ENCODE data around the gene COQ2.
"Not testable (repeated sequence)": the region's sequence is repeated elsewhere in the genome, so short reads cannot be mapped to it uniquely, and the experiment has no call there.

The COQ2 gene

GRCh38 chr4:83252782-83253405 lies 31.7 kb downstream of the COQ2 start:
- in situ Hi-C loops (cut with MboI; ENCODE audit: low sequenced_read_pairs) = loop anchor here (25.0 kb wide), 1 partner anchor 141 kb away; the partner anchor contains the start of gene PLAC8

GRCh38 chr4:83251447-83251830 lies 33.2 kb downstream of the COQ2 start:
- in situ Hi-C loops (cut with MboI; ENCODE audit: low sequenced_read_pairs) = loop anchor here (25.0 kb wide), 1 partner anchor 139 kb away; the partner anchor contains the start of gene PLAC8

- in situ Hi-C loops (cut with MboI; ENCODE audit: low sequenced_read_pairs) = loop anchor here (25.0 kb wide), 1 partner anchor 139 kb away; the partner anchor contains the start of gene PLAC8
These were observed 33.7 kb downstream of the COQ2 start for GRCh38 chr4:83250687-83251446.

GRCh38 chr4:83248486-83248885 lies 36.1 kb downstream of the COQ2 start:
- in situ Hi-C loops (cut with MboI; ENCODE audit: low sequenced_read_pairs) = no loop called here

- in situ Hi-C loops (cut with MboI; ENCODE audit: low sequenced_read_pairs) = no loop called here
These were observed 36.9 kb downstream of the COQ2 start for GRCh38 chr4:83247415-83248357.

GRCh38 chr4:83241132-83241531 lies 43.5 kb downstream of the COQ2 start:
- in situ Hi-C loops (cut with MboI; ENCODE audit: low sequenced_read_pairs) = no loop called here

- in situ Hi-C loops (cut with MboI; ENCODE audit: low sequenced_read_pairs) = no loop called here
These were observed 44.2 kb downstream of the COQ2 start for GRCh38 chr4:83240379-83240875.

- in situ Hi-C loops (cut with MboI; ENCODE audit: low sequenced_read_pairs) = no loop called here
These were observed 46.0 kb downstream of the COQ2 start for GRCh38 chr4:83238393-83239248.

GRCh38 chr4:83237591-83237990 lies 47.0 kb downstream of the COQ2 start:
- in situ Hi-C loops (cut with MboI; ENCODE audit: low sequenced_read_pairs) = no loop called here

- in situ Hi-C loops (cut with MboI; ENCODE audit: low sequenced_read_pairs) = not testable (repeated sequence)
These were observed 48.9 kb downstream of the COQ2 start for GRCh38 chr4:83235645-83236133.

- in situ Hi-C loops (cut with MboI; ENCODE audit: low sequenced_read_pairs) = no loop called here
These were observed 49.5 kb downstream of the COQ2 start for GRCh38 chr4:83234902-83235644.

GRCh38 chr4:83234387-83234786 lies 50.2 kb downstream of the COQ2 start:
- in situ Hi-C loops (cut with MboI; ENCODE audit: low sequenced_read_pairs) = not testable (repeated sequence)

GRCh38 chr4:83232082-83232481 lies 52.5 kb downstream of the COQ2 start:
- in situ Hi-C loops (cut with MboI; ENCODE audit: low sequenced_read_pairs) = no loop called here

GRCh38 chr4:83231620-83232076 lies 53.0 kb downstream of the COQ2 start:
- in situ Hi-C loops (cut with MboI; ENCODE audit: low sequenced_read_pairs) = no loop called here

GRCh38 chr4:83230928-83231327 lies 53.7 kb downstream of the COQ2 start:
- in situ Hi-C loops (cut with MboI; ENCODE audit: low sequenced_read_pairs) = no loop called here

- in situ Hi-C loops (cut with MboI; ENCODE audit: low sequenced_read_pairs) = no loop called here
These were observed 54.8 kb downstream of the COQ2 start for GRCh38 chr4:83229791-83230190.

GRCh38 chr4:83228231-83228630 lies 56.4 kb downstream of the COQ2 start:
- in situ Hi-C loops (cut with MboI; ENCODE audit: low sequenced_read_pairs) = no loop called here

GRCh38 chr4:83224502-83225197 lies 59.9 kb downstream of the COQ2 start:
- in situ Hi-C loops (cut with MboI; ENCODE audit: low sequenced_read_pairs) = no loop called here

- in situ Hi-C loops (cut with MboI; ENCODE audit: low sequenced_read_pairs) = no loop called here
These were observed 60.8 kb downstream of the COQ2 start for GRCh38 chr4:83223781-83224180.
